HCT116 (cell line): ENCODE results near the gene BRAT1. TPM values are rescaled to one million over a fixed set of nuclear protein-coding genes. Genes with fewer than 3 reads are reported as not detected.

Source experiments
- ATAC-seq: fragments of 200-7000 bp; cut with Tn5 transposase; 2 replicates; pipeline ENCODE4 v1.9.1; 2020; ENCODE audit warnings: mild to moderate bottlenecking, moderate library complexity
- BruUV-seq: library from RNA; stranded (reverse); fragments of 400-500 nt; replicated peaks from 2 replicates; lab custom pipeline; 2021; lab: Mats Ljungman, UMichigan
- CTCF ChIA-PET: fragments of 300-600 bp; sonication (Branson Sonifier 250); formaldehyde crosslinking; loops from one replicate; lab custom pipeline; 2021; ENCODE audit warnings: antibody characterized with exemption; lab: Charles Lee
- POLR2A ChIA-PET: fragments of 300-600, 350-600 bp; sonication (Branson Sonifier 250); formaldehyde crosslinking; loops from one replicate; lab custom pipeline; 2021; ENCODE audit warnings: antibody characterized with exemption; lab: Charles Lee
- RAD21 ChIA-PET, 2 experiments: fragments of 300-600 bp; sonication (Branson Sonifier 250); formaldehyde crosslinking; loops; one replicate each; lab custom pipeline; 2023; ENCODE audit warnings: low total read pairs in 2 of 2; ENCODE audit not compliant: uncharacterized antibody in 2 of 2, unreplicated experiment in 2 of 2, low non-redundant PET in 1 of 2; lab: Charles Lee
- DNase-seq: peaks from one replicate; pipeline ENCODE4 v3.0.0-alpha.2; 2010; ENCODE audit warnings: low read depth, low spot score
- H2AFZ ChIP-seq: fragments of 200-600 bp; shearing (Covaris generic), sonication (generic); 2 replicates; pipeline ENCODE4 v1.6.1; 2017; ENCODE audit warnings: low read depth, mixed run types, mixed read lengths, antibody characterized with exemption, low read length; ENCODE audit not compliant: poor library complexity, severe bottlenecking
- H3K27ac ChIP-seq: 2 replicates; pipeline ENCODE4 v1.5.1; 2012; ENCODE audit warnings: low read depth, low read length
- H3K27me3 ChIP-seq: fragments of 200-600 bp; sonication (generic); 2 replicates; pipeline ENCODE4 v1.6.1; 2016; ENCODE audit warnings: mixed run types, low read length, mixed read lengths; ENCODE audit not compliant: insufficient read depth
- H3K36me3 ChIP-seq, 2 experiments: fragments of 200-500 bp in 1 of 2; fragments of 200-600 bp in 1 of 2; sonication (Bioruptor generic) in 1 of 2; sonication (generic) in 1 of 2; 2 replicates each; pipeline versions ENCODE4 v1.5.1 to v1.6.1; 2014 to 2016; ENCODE audit warnings: low read length in 2 of 2, inconsistent platforms in 1 of 2, mixed read lengths in 1 of 2, mixed run types in 1 of 2; ENCODE audit not compliant: insufficient read depth in 2 of 2, control insufficient read depth in 1 of 2
- H3K4me1 ChIP-seq, 2 experiments: fragments of 200-600 bp in 1 of 2; sonication (generic) in 1 of 2; 2 replicates each; pipeline versions ENCODE4 v1.5.1 to v1.6.1; 2012 to 2017; ENCODE audit warnings: low read length in 2 of 2, inconsistent platforms in 1 of 2, mild to moderate bottlenecking in 1 of 2, mixed read lengths in 1 of 2, mixed run types in 1 of 2, moderate library complexity in 1 of 2; ENCODE audit not compliant: insufficient read depth in 2 of 2, control insufficient read depth in 1 of 2
- H3K4me2 ChIP-seq: fragments of 200-600 bp; sonication (generic); 2 replicates; pipeline ENCODE4 v1.6.1; 2017; ENCODE audit warnings: mixed run types, low read length, mixed read lengths
- H3K4me3 ChIP-seq, 2 experiments: fragments of 200-600 bp in 1 of 2; sonication (generic) in 1 of 2; replicated peaks in 1 of 2; 2 replicates each; pipeline ENCODE4 v1.5.1; 2011 to 2016; ENCODE audit warnings: low read length in 2 of 2, control low read depth in 1 of 2, low read depth in 1 of 2, mild to moderate bottlenecking in 1 of 2, mixed read lengths in 1 of 2, mixed run types in 1 of 2
- H3K79me2 ChIP-seq: fragments of 200-600 bp; sonication (generic); 2 replicates; pipeline ENCODE4 v1.6.1; 2017; ENCODE audit warnings: mild to moderate bottlenecking, mixed run types, low read length, moderate library complexity, mixed read lengths; ENCODE audit not compliant: insufficient read depth
- H3K9ac ChIP-seq: fragments of 200-600 bp; sonication (generic); 2 replicates; pipeline ENCODE4 v1.6.1; 2016; ENCODE audit warnings: low read length, mixed read lengths
- H3K9me2 ChIP-seq: fragments of 200-600 bp; sonication (generic), shearing (Covaris generic); 2 replicates; pipeline ENCODE4 v1.6.1; 2017; ENCODE audit warnings: mixed run types, mild to moderate bottlenecking, moderate library complexity; ENCODE audit not compliant: insufficient read depth
- H3K9me3 ChIP-seq, 2 experiments: fragments of 200-500 bp in 1 of 2; fragments of 200-600 bp in 1 of 2; sonication (Bioruptor generic) in 1 of 2; sonication (generic) in 1 of 2; 2 replicates each; pipeline ENCODE4 v1.6.1; 2014 to 2017; ENCODE audit warnings: low read length in 2 of 2, mixed read lengths in 2 of 2, inconsistent platforms in 1 of 2, low read depth in 1 of 2, mild to moderate bottlenecking in 1 of 2, mixed run types in 1 of 2, moderate library complexity in 1 of 2; ENCODE audit not compliant: control insufficient read depth in 1 of 2, insufficient read depth in 1 of 2
- H4K20me1 ChIP-seq: fragments of 200-600 bp; sonication (generic), shearing (Covaris generic); 2 replicates; pipeline ENCODE4 v1.6.1; 2017; ENCODE audit warnings: mixed run types, mild to moderate bottlenecking, moderate library complexity; ENCODE audit not compliant: insufficient read depth
- CEBPB ChIP-seq: IDR thresholded peaks from 2 replicates; pipeline ENCODE4 v1.6.1; 2012; ENCODE audit warnings: low read depth
- ELF1 ChIP-seq: IDR thresholded peaks from 2 replicates; pipeline ENCODE4 v1.6.1; 2012; ENCODE audit warnings: low read depth, borderline replicate concordance
- EZH2phosphoT487 ChIP-seq: fragments of 200-600 bp; IDR thresholded peaks from 2 replicates; pipeline ENCODE4 v1.6.1; 2018; ENCODE audit warnings: antibody characterized with exemption, borderline replicate concordance
- FOSL1 ChIP-seq: IDR thresholded peaks from 2 replicates; pipeline ENCODE4 v1.6.1; 2012; ENCODE audit warnings: low read depth
- JUND ChIP-seq: IDR thresholded peaks from 2 replicates; pipeline ENCODE4 v1.6.1; 2012
- POLR2A ChIP-seq: IDR thresholded peaks from 2 replicates; pipeline ENCODE4 v1.7.0; 2011; ENCODE audit warnings: borderline replicate concordance; ENCODE audit not compliant: insufficient read depth, insufficient read length; ENCODE audit errors: extremely low read depth
- POLR2AphosphoS5 ChIP-seq: IDR thresholded peaks from 2 replicates; pipeline ENCODE4 v1.6.1; 2011; ENCODE audit warnings: mild to moderate bottlenecking, low read depth, low read length, moderate library complexity
- SIN3A ChIP-seq: IDR thresholded peaks from 2 replicates; pipeline ENCODE4 v1.6.1; 2012; ENCODE audit warnings: low read depth
- TCF7L2 ChIP-seq: IDR thresholded peaks from 2 replicates; pipeline ENCODE4 v1.7.0; 2011; ENCODE audit warnings: borderline replicate concordance, inconsistent platforms; ENCODE audit not compliant: insufficient read depth, insufficient read length; ENCODE audit errors: extremely low read depth
- ZFX ChIP-seq: fragments of 450-650 bp; IDR thresholded peaks from 2 replicates; pipeline ENCODE4 v1.6.1; 2017
- ZNF274 ChIP-seq: fragments of 200-500 bp; sonication (Bioruptor generic); IDR thresholded peaks from 2 replicates; pipeline ENCODE4 v1.6.1; 2014; ENCODE audit warnings: mild to moderate bottlenecking, low read depth, low read length, inconsistent platforms
- intact Hi-C: fragments of 100-400 bp; cut with micrococcal nuclease; formaldehyde crosslinking; loops from 2 replicates; pipeline ENCODE4 v1.10.0; 2022
- total RNA-seq: library from RNA; stranded (reverse); gene quantifications from one replicate; pipeline ENCODE4 v1.2.1, GENCODE V29; 2021; ENCODE audit not compliant: unreplicated experiment
- TF ChIP-seq, protein P1 (sequence below): IDR thresholded peaks from 2 replicates; pipeline ENCODE4 v1.6.1; 2012
- TF ChIP-seq, protein P2 (sequence below), 3 experiments: fragments of 200-600 bp in 1 of 3; sonication (generic) in 1 of 3; IDR thresholded peaks in 2 of 3; conservative IDR thresholded peaks in 1 of 3; 2 replicates each; pipeline ENCODE4 v1.5.1; 2012 to 2017; ENCODE audit warnings: low read depth in 2 of 3, low read length in 2 of 3, antibody characterized with exemption in 1 of 3, borderline replicate concordance in 1 of 3, control low read depth in 1 of 3, mild to moderate bottlenecking in 1 of 3, mixed read lengths in 1 of 3, mixed run types in 1 of 3, moderate library complexity in 1 of 3; ENCODE audit not compliant: insufficient read depth in 1 of 3
- TF ChIP-seq, protein P3 (sequence below): IDR thresholded peaks from 2 replicates; pipeline ENCODE4 v1.6.1; 2011; ENCODE audit warnings: mild to moderate bottlenecking, low read length, moderate library complexity; ENCODE audit not compliant: insufficient replicate concordance; ENCODE audit errors: extremely low read depth

The BRAT1 gene
- total RNA-seq, 1 experiment from 2014 or later = 47.6 TPM

DNA sequence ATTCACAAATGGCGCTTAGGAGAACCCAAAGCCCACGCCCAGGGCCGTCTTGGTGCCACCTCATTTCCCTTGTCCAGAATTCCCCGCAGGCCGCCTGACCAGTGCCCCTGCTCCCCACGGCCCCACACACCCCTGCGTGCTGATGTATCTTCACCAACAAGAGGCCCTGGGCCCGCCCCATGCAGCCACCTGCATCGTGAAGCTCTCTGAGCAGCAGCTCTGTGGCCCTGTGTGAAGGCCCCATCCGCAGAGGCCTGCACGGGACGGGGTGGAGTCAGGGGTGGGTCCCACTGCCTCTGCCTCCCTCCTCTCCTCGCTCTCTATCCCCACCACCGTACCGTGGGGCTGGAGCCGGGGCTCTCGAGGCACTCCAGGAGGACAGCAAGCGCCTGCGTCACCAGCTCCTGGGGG, 14.7 kb downstream of the BRAT1 start:
- POLR2A ChIA-PET = no interaction called here
- H2AFZ ChIP-seq = no peak overlapping the region
- no peak for TF ChIP-seq FOSL1
- H3K27me3 ChIP-seq = no peaks in the 10 kb centered on the region
- no peak overlapping the region for H3K9ac ChIP-seq
- H3K4me2 ChIP-seq = no peak overlapping the region
- no peaks in the 10 kb centered on the region for H3K4me1 ChIP-seq
- H3K79me2 ChIP-seq = no peaks in the 10 kb centered on the region
- no peaks in the 10 kb centered on the region for H3K9me3 ChIP-seq
- ATAC-seq (no peak), DNase-seq (no peak)
- peaks cover 11 to 15% of the 10 kb centered on the region in 2 experiments; a peak in 3 of 4 replicates for H3K36me3 ChIP-seq
- H3K4me3 ChIP-seq = no peak overlapping the region
- H3K27ac ChIP-seq = no peak overlapping the region
- H4K20me1 ChIP-seq = no peaks in the 10 kb centered on the region
- H3K9me2 ChIP-seq = no peaks in the 10 kb centered on the region
- CTCF ChIA-PET = no interaction called here
- RAD21 ChIA-PET = interaction anchor here in 1 of 2 experiments (0.6 kb wide), 1 partner anchor 859 kb away, joined by 4 read pairs; no protein-coding TSS in a partner anchor
- no TSS peak for BruUV-seq
- intact Hi-C loops = no loop called here

DNA sequence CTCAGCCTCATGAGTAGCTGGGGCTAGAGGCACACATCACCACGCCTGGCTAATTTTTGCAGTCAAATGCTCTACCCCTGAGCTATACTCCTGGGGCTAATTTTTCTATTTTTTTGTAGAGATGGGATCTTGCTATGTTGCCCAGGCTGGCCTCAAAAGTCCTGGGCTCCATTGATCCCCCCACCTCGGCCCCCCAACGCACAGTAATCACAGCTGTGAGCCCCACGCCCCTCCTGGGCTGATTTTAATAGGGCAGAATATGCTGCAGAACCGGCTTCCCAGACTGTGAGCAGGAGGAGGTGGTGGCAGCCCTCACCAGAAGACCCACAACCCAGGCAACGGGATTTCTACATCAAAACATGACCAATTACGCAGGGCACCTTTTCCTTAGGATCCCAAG, 15.2 kb downstream of the BRAT1 start:
- POLR2A ChIA-PET = no interaction called here
- BruUV-seq = no TSS peak
- TF ChIP-seq, protein P1, sequence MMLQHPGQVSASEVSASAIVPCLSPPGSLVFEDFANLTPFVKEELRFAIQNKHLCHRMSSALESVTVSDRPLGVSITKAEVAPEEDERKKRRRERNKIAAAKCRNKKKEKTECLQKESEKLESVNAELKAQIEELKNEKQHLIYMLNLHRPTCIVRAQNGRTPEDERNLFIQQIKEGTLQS = no peak
- TF ChIP-seq, protein P2, sequence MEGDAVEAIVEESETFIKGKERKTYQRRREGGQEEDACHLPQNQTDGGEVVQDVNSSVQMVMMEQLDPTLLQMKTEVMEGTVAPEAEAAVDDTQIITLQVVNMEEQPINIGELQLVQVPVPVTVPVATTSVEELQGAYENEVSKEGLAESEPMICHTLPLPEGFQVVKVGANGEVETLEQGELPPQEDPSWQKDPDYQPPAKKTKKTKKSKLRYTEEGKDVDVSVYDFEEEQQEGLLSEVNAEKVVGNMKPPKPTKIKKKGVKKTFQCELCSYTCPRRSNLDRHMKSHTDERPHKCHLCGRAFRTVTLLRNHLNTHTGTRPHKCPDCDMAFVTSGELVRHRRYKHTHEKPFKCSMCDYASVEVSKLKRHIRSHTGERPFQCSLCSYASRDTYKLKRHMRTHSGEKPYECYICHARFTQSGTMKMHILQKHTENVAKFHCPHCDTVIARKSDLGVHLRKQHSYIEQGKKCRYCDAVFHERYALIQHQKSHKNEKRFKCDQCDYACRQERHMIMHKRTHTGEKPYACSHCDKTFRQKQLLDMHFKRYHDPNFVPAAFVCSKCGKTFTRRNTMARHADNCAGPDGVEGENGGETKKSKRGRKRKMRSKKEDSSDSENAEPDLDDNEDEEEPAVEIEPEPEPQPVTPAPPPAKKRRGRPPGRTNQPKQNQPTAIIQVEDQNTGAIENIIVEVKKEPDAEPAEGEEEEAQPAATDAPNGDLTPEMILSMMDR (IDR thresholded peaks at IDR 0.05 in 2 of 3, conservative IDR thresholded peaks at IDR 0.05 in 1 of 3; ENCODE audit: borderline replicate concordance in 1 of 3, insufficient read depth in 1 of 3, low read depth in 2 of 3, low read length in 2 of 3) = no peak
- TF ChIP-seq CEBPB (no peak), SIN3A (no peak), ZFX (no peak), ELF1 (no peak), POLR2AphosphoS5 (no peak), EZH2phosphoT487 (no peak), POLR2A (no peak), ZNF274 (no peak), JUND (no peak), TCF7L2 (no peak)
- TF ChIP-seq, protein P3, sequence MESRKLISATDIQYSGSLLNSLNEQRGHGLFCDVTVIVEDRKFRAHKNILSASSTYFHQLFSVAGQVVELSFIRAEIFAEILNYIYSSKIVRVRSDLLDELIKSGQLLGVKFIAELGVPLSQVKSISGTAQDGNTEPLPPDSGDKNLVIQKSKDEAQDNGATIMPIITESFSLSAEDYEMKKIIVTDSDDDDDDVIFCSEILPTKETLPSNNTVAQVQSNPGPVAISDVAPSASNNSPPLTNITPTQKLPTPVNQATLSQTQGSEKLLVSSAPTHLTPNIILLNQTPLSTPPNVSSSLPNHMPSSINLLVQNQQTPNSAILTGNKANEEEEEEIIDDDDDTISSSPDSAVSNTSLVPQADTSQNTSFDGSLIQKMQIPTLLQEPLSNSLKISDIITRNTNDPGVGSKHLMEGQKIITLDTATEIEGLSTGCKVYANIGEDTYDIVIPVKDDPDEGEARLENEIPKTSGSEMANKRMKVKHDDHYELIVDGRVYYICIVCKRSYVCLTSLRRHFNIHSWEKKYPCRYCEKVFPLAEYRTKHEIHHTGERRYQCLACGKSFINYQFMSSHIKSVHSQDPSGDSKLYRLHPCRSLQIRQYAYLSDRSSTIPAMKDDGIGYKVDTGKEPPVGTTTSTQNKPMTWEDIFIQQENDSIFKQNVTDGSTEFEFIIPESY = no peak

More for the DNA sequence above, 15.2 kb downstream of the BRAT1 start:
- H3K4me3 ChIP-seq = no peak overlapping the region
- H3K4me2 ChIP-seq = no peak overlapping the region
- H3K27ac ChIP-seq = no peak overlapping the region
- no peaks in the 10 kb centered on the region for H3K27me3 ChIP-seq
- DNase-seq = no peak
- no peaks in the 10 kb centered on the region for H3K4me1 ChIP-seq
- peaks cover 10 to 14% of the 10 kb centered on the region in 2 experiments; a peak in 3 of 4 replicates for H3K36me3 ChIP-seq
- no peaks in the 10 kb centered on the region for H3K9me2 ChIP-seq
- CTCF ChIA-PET = no interaction called here
- ATAC-seq = no peak
- RAD21 ChIA-PET = no interaction called here
- no peaks in the 10 kb centered on the region for H3K9me3 ChIP-seq
- H3K79me2 ChIP-seq = no peaks in the 10 kb centered on the region
- intact Hi-C loops = no loop called here
- H2AFZ ChIP-seq = no peak overlapping the region
- H4K20me1 ChIP-seq = no peaks in the 10 kb centered on the region
- no peak overlapping the region for H3K9ac ChIP-seq
